ENCODE measurements around the gene TGM2. TPM values are rescaled to one million over a fixed set of nuclear protein-coding genes. Genes with fewer than 3 reads are reported as not detected.

The TGM2 gene
- total RNA-seq, 1 donor from 2014 or later, result 670 TPM

DNA sequence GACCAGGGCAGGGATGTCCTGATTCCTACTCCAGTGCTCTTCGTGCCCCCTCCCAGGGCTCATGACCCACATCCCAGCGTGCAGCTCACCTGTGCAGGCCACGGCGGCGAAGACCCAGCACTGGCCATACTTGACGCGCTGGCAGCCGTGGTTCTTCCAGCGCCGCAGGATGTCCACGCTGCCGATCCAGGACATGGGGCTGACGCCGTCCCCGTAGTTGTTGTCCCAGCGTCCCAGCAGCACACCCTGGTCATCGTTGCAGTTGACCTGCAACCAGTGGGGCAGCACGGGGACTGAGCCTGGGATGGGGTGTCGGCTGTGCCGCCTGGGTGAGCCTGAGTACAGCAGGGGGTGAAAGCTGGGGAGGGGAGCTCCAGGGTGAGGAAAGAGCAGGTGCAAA is 18.4 kb downstream of the TGM2 start:
- DNase-seq (ENCODE audit: extremely low read depth, low read depth, low spot score), result no peak

DNA sequence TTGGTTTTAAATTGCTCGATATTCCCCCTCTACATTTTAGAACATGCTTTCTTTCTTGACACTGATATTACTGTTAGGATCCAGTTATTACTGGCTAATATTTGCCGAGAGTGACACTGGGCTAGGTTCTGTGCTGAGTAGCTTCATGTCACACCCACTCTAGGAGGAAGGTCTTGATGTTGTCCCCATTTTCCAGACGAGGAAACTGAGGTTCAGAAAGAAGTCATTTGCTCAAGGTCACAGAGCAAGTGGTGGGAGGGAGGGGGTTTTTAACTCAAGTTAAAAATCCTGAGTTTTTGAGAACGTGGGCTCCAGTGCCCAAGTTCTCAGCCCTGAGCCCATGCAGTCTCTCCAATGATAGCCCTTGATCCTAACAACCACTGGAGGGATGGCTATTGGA is 18.9 kb downstream of the TGM2 start:
- no peak for DNase-seq (ENCODE audit: extremely low read depth, low read depth, low spot score)

DNA sequence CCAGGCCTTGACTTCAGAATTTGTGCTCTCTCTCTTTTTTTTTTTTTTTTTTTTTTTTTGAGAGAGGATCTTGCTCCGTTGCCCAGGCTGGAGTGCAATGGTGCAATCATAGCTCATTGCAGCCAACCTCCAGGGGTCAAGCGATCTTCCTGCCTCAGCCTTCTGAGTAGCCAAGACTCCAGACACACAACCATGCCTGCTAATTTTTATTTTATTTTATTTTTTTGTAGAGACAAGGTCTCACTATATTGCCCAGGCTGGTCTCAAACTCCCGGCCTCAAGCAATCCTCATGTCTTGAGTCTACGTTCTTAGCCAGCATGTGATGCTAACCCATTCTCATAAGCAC is 19.4 kb downstream of the TGM2 start:
- no peak for DNase-seq (ENCODE audit: extremely low read depth, low read depth, low spot score)

DNA sequence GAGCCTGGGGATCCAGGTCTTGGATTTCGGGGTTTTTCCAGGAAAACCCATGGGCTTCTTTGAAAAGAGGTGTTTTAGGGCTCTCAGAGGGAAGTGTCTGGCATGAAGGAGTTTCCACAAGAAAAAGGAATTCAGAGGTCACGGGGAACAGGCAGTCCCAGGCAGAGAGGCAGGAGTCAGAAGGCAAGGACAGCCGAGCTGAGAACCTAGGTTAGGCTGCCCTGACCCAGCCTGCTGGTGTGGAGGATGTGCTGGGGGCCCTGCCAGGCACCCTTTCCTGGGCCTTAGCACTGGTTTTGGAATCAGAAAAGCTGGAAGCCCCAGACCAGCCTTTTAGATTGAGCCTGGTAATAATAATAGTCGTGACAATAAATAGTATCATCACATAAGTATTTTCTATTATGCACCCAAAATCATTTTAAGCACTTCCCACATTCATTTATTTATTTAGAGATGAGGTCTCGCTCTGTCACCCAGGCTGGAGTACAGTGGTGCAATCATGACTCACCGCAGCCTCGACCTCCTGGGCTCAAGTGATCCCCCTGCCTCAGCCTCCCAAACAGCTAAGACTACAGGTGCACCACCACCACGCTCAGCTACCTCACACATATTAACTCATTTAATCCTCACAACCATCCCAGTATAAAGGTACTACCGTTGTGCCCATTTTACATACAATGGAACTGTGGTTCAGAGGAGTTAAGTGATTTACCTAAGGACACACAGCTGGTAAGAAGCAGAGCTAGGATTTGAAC is 19.9 kb downstream of the TGM2 start:
- DNase-seq (ENCODE audit: extremely low read depth, low read depth, low spot score), result no peak

DNA sequence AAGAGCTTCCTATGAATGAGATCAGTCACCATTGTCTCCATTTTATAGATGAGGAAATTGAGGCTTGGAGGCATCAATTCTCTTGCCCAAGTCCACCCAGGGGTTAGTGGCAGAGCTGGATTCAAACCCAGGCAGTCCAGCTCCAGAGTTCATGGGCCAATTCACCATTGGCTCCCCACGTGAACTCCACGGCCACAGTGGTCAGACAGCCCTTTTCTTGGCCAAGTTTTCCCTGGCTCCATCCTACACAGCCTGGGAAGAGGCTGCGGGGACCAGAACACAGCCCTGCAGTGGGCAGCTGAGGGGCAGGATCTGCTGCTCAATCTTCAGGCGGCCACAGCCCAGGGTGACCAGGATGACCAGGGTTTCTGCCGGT is 20.5 kb downstream of the TGM2 start:
- no peak for DNase-seq (ENCODE audit: extremely low read depth, low read depth, low spot score)

DNA sequence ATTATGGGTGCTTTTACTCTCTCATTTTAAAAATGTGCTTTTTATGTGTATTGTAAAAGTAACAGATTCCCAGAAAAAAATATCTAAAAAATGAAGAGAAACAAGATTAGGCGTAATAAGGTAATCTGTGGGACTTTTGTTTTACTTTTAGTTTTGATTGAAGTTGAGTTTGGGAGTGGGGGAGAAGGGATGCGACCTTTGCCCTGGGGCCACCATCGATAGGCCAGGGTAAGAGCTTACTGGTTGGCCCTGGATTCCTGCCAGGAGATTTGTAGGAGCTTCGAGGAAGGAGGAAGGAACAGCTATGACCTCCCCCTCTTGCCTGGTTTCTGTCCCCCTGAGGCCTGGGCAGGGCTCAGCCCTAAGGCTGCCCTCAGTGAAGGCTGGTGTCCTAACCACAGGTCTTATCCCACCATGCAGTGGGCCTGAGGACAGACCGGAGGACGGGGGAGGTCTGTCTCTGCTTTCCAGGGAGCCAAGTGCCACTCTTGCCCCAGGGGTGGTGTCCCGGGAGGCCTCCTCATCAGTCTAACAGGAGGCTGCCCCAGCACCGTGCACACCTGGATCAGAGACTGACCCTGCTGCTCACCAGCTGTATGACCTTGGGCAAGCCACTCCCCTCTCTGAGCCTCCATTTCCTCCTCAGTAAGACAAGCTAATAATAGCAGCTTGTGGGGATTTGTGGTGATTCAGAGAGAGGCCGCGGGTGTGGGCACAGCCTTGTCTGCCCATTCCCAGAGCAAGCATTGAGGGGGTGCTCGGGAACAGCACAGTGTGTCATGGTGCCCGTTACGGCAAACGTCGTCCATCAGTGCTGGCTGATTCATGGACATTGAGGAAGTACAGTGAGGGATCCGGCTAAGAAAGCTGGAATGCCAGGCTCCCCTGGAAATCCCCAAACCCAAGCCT is 21.2 kb downstream of the TGM2 start:
- no peak for DNase-seq (ENCODE audit: extremely low read depth, low read depth, low spot score)

DNA sequence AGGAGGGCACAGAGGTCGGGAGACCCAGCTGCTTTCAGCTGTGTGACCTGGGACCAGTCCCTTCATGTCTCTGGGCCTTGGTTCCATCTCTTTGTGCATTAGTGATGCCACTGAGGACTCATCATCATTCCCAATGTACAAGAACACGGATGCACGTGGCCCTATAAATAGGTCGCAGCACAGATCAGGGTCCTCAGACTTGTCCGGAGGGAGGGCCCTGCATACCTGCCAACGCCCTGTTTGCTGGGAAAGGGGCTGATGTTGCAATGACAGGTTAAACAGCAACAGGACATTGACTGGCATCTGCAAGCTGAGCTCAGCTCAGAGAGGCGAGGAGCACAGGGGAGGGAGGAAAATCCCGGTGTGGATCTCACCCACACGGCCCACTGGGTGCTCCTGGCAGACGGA is 21.8 kb downstream of the TGM2 start:
- DNase-seq (ENCODE audit: extremely low read depth, low read depth, low spot score), result no peak

DNA sequence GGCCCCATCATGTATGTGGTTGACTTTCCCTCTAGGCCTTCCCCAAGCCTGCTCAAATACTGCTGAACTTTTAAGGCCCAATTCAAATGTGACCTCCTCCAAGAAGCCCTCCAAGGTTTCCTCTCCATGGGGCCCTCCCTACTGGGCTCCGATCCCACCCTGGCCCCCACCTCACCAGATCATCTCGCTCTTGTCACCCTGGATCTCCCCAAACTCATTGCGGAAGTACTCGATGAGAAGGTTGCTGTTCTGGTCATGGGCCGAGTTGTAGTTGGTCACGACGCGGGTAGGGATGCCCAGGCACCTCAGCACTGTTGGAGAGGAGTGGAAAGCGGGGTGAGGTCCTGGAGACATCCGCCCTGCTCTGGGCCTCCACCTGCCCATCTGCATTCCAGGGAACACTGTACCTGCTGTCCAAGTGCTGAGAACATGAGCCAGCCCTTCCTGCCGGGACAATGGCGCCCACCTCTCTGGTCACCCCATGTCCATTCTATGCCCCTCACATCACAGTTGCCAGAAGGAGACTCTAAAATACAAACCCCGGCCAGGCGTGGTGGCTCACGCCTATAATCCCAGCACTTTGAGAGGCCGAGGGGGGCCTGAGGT is 23.1 kb downstream of the TGM2 start:
- DNase-seq (ENCODE audit: extremely low read depth, low read depth, low spot score), result no peak

DNA sequence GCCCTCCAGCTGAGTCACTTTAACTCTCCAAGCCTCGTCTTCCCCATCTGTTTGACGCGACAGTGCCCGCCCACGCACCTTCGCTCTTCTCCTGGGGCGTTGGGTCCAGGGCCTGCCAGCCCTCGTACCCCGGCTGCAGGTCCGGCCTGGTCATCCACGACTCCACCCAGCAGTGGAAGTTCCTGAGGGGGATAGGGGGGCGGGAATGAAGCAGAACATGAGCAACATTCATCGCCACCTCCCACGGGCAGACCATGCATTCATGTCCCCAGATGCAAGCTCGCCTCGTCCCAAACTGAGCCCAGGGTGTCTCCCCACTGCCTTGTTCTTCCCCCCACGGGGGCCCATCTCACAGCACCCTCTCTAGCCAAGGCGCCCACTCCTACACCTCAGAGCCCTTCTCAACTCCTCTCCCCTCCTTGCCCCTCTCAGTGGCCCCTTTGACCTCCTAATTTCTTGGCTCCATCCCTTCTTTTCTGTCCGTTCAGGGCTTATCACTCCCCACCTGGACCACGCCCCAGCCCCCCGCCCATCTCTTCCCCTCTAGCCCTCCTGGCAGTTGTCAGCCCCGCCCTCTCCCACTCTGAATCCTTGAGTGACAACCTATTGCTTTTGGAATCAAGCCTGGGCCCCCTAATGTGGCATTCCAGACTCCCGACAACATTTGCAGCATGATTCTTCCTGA is 23.7 kb downstream of the TGM2 start:
- DNase-seq (ENCODE audit: extremely low read depth, low read depth, low spot score), result no peak

DNA sequence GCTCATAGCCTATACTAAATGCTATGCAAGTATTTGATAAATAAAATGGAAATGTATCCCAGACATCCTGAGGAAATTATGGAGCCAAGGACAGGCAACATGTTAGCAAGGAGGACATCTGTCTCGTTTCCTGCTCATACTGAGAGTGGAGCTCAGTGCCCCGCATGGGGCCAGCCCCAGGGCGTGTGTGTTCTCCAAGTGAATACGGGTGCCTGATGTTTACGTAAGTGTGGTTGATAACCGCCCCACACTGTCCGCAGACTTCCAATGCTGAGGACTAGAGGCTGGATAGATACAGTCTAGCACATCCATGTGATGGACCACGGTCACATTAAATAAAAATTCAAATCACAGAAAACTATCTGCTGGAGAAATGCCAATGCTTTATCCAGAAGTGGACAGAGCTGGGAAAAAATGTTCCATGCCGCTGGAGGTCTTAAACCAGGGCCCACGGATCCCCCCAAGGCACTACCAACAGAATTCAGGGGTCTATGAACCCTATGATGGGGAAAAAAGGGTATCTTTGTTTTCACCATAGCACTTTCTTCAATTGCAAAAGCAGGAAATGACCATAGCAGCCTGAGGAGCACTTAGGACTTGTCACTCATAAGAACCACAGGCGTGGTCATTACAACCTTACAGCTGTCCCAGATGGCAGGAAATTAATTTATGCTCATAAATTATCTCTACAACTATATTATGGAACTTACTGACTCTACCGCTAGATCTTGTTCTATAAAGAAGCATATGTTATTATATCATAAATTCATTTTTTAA is 24.9 kb downstream of the TGM2 start:
- DNase-seq (ENCODE audit: extremely low read depth, low read depth, low spot score), result no peak

DNA sequence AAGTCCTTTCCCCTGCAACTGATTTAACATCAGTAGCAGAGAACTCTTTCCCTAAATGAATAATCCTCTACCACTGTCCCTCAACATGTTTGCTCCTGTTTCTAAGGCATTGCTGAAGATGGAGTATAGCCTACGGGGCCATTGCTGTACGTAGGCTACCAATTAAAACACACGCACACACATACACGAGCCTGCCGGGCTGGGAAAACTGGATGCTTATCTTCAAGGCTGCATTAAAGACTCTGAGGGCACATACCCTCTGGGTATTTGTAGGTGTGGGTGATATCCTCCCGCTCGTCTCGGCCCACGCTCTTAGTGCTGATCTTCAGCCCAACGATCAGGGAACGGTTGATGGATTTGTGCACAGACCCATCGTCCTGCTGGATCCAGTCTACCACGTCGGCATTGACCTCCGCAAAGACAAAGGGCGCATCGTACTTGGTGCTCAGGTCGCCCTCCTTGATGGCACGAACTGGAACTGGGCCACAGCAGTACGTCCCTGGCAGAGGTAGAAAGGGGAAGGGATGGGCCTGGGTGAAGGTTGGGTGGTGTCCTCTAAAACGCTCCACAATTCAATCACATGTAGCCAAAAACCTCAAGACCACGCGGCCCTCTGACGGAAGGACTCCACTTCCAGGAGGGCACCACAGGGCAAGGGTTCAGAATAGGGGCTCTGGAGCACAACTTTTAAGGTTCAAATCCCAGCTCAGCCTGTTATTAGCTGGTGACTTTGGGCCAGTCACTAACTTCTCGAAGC is 25.7 kb downstream of the TGM2 start:
- DNase-seq (ENCODE audit: extremely low read depth, low read depth, low spot score), result no peak

DNA sequence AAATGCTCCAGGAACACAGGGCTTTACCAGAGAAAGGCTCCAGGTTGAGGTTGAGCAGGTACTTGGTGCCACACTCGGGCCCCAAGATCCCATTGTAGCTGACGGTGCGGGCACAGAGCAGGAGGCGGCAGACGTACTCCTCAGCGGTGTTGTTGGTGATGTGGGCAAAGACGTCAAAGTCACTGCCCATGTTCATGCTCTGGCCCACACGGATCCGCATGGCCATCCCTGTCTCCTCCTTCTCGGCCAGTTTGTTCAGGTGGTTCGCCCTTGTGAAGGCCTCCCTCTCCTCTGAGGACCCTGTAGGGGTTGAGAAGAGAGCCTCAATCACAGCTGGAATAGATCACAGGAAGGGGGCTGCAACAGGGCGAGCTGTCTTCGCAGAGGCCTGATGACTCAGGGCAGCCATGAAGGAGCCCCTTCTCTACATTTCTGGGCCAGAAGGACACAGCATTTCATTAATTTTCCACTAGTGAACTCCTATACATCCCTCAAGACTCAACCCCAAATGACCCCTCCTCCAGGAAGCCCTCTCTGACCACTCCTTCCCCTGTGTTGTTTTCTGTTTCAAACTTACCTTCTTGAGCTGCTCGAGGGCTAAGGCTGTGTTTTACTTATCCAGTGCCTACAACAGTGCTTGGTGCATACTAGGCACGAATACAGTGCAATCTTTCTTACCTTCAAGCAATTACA is 26.8 kb downstream of the TGM2 start:
- no peak for DNase-seq (ENCODE audit: extremely low read depth, low read depth, low spot score)

DNA sequence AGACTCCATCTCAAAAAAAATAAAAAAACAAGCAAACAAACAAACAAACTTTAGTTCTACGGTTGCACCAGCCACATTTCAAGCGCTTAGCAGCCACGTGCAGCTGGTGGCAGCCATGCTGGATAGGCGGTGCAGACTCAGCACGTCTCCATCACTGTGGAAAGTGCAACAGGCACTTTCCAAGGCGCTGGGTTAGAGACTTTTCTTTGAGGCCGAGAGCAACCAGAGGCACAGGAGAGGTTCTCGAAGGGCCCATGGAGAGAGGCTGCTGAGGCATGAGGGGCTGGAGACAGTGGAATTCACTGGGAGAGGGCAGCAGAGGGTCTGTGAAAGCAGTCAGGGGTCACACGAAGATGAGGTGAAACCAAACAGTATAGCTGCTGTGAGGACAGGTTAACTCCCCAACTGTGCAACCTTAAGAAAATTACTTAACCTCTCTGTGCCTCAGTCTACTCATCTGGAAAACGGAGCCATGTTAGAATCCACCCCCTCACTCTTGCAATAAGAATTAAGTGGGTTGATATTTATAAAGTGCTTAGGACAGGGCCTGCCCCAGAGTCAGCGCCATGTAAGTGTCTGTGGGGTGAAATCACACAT is 27.5 kb downstream of the TGM2 start:
- DNase-seq (ENCODE audit: extremely low read depth, low read depth, low spot score), result no peak

DNA sequence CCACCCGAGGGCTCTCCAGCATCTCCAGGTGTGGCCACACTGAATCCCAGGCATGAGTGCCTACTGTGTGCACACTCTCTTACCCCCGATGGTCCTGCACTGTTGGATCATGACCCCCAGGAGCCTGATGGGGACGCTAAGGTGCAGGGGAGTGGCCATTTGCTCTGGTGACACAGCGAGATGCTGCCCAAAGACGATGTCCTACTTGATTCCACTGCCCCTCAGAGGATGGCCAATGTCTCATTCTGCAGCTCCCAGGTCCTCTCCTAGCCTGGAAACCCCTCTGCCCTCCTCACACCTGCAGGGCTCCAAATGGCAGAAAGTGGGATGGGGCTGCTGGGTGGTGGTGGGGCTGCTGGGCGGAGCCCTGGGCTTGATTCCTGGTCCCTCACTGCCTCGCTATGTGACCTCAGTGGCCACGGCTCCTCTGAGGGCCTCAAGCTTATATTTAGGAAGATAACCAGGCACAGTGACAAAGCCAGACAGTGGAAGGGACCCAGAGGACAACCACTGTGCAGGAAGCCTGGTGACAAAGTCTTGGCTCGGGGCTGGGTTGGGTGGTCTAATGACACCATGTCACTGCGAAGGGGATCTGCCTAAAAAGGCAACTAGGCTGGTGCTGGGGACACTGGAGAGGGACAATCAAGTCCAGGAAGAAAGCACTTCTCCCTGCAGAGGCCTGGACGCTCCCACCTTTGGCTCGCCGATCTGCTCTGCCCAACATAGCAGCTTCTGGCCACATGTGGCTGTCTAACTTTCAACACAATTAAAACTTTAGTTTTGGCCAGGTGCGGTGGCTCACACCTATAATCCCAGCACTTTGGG is 28.4 kb downstream of the TGM2 start:
- no peak for DNase-seq (ENCODE audit: extremely low read depth, low read depth, low spot score)

DNA sequence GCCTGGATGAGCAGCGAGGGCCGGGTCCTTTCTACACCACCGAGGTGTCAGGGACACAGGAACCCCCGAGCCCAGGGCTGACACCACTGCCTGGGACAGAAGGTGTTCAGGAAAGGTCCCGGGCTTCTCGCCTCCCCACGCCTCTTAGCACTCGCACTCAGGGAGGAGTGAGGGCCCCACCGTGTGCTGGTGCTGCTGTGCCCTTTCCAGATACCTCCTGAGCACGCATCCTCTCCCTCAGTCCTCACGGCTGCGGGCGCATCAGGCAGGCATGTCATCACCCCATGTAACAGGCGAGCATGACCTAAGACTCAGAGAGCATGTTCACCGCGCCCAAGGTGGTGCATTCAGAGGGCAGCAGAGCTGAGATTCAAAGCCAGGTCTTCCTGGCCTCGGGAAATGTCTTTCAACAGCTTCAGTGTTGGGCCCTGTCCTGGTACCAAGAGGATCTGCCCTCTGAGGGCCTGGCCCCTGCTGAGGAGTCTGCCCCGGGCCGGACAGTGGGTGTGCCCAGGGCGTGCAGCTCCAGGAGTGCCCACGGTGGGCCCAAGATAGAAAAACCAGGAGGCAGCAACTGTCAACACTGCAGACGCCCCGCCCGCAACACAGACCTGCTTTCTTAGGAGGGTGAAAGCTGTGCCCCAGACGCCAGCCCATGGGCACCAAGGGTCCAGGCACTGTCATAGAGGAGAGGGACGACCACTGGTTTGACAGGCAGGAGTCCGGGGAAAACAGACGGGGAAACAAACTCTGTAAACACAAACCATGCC is 29.2 kb downstream of the TGM2 start:
- no peak for DNase-seq (ENCODE audit: extremely low read depth, low read depth, low spot score)

DNA sequence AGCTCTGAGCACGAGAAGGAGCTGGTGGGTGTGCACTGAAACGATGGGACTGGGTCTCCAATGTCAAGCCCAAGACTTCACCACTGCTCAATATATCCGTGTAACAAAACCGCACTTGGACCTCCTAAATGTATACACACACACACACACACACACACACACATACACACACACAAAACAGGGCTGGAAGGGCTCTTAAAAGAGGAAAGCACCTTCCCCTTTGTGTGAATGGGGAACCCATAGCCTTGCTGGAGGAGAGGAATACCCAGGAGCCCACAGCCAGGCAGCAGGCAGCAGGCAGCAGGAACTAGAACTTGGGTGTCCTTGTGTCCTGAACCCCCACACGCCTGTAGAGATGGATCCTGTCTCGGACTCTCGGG is 29.8 kb downstream of the TGM2 start:
- DNase-seq (ENCODE audit: extremely low read depth, low read depth, low spot score), result no peak

Data from glomerular endothelial cell (primary cell).